Loucy (cell line): Measurements from ENCODE around the gene CR2.

Experiments
- H2AFZ ChIP-seq: fragments of 200-600 bp; sonication (generic); 2 replicates; pipeline ENCODE4 v1.6.0; 2016; ENCODE audit warnings: antibody characterized with exemption, mild to moderate bottlenecking, low read length, moderate library complexity
- H3F3A ChIP-seq: fragments of 200-600 bp; 2 replicates; pipeline ENCODE4 v1.6.0; 2016; ENCODE audit warnings: antibody characterized with exemption, low read depth, mild to moderate bottlenecking
- H3K27me3 ChIP-seq: fragments of 200-600 bp; sonication (generic); 2 replicates; pipeline ENCODE4 v1.6.1; 2014; ENCODE audit warnings: low read length, mild to moderate bottlenecking; ENCODE audit not compliant: insufficient read depth, poor library complexity, severe bottlenecking
- H3K36me3 ChIP-seq: fragments of 200-600 bp; sonication (generic); 2 replicates; pipeline ENCODE4 v1.6.1; 2016; ENCODE audit warnings: low read length; ENCODE audit not compliant: insufficient read depth
- H3K4me1 ChIP-seq: fragments of 200-600 bp; sonication (generic); 2 replicates; pipeline ENCODE4 v1.5.1; 2014; ENCODE audit warnings: low read length, mild to moderate bottlenecking; ENCODE audit not compliant: insufficient read depth, poor library complexity, severe bottlenecking
- H3K4me2 ChIP-seq: fragments of 200-600 bp; sonication (generic); 2 replicates; pipeline ENCODE4 v1.6.0; 2014; ENCODE audit warnings: antibody characterized with exemption, low read length, low read depth, mild to moderate bottlenecking; ENCODE audit not compliant: poor library complexity, severe bottlenecking
- H3K4me3 ChIP-seq: fragments of 200-600 bp; sonication (generic); 2 replicates; pipeline ENCODE4 v1.5.1; 2014; ENCODE audit warnings: low read length, mild to moderate bottlenecking, mixed read lengths; ENCODE audit not compliant: poor library complexity, severe bottlenecking
- H3K79me2 ChIP-seq: fragments of 200-600 bp; sonication (generic); 2 replicates; pipeline ENCODE4 v1.6.1; 2014; ENCODE audit warnings: low read length; ENCODE audit not compliant: insufficient read depth
- H3K9ac ChIP-seq: fragments of 200-600 bp; sonication (generic); 2 replicates; pipeline ENCODE4 v1.6.0; 2014; ENCODE audit warnings: mild to moderate bottlenecking, low read depth, low read length, moderate library complexity; ENCODE audit not compliant: poor library complexity, severe bottlenecking
- H3K9me2 ChIP-seq: fragments of 200-600 bp; sonication (generic); replicated peaks from 2 replicates; pipeline ENCODE4 v1.6.1; 2016; ENCODE audit warnings: low read depth, low read length, mixed read lengths
- H3K9me3 ChIP-seq: fragments of 200-600 bp; sonication (generic); 2 replicates; pipeline ENCODE4 v1.6.1; 2014; ENCODE audit warnings: mild to moderate bottlenecking, antibody characterized with exemption, low read length, low read depth; ENCODE audit not compliant: insufficient read depth
- H4K20me1 ChIP-seq: fragments of 200-600 bp; sonication (generic); 2 replicates; pipeline ENCODE4 v1.6.0; 2014; ENCODE audit warnings: antibody characterized with exemption, low read length, mild to moderate bottlenecking; ENCODE audit not compliant: insufficient read depth, poor library complexity, severe bottlenecking
- EZH2phosphoT487 ChIP-seq: fragments of 200-600 bp; IDR thresholded peaks from 2 replicates; pipeline ENCODE4 v1.6.1; 2018; ENCODE audit warnings: antibody characterized with exemption, mild to moderate bottlenecking, moderate library complexity, borderline replicate concordance
- TF ChIP-seq, protein P1 (sequence below): fragments of 200-600 bp; sonication (generic); conservative IDR thresholded peaks from 2 replicates; pipeline ENCODE4 v1.5.1; 2014; ENCODE audit warnings: mild to moderate bottlenecking, antibody characterized with exemption, low read length

Gene CR2

DNA sequence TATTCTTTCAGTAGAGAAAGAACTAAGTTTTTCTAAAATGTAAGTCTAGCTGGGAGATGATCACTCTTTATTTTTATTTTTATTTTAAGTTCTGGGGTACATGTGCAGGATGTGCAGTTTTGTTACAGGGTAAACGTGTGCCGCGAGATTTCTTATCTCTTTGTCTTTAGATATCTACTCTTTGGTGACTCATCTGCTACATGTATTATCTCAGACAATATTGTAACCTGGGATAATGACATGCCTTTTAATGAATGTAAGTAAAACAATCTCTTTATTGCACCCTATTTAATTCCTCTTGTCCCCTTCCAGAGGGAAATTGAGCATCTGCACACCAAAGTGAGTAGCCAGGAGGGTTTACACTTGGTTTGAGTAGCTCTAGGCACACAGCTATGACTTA is 9.4 kb downstream of the CR2 start:
- no peak overlapping the region for H3K4me2 ChIP-seq
- H3K4me1 ChIP-seq: no peaks in the 10 kb centered on the region
- H3K27me3 ChIP-seq: no peaks in the 10 kb centered on the region
- no peaks in the 10 kb centered on the region for H3K9me2 ChIP-seq
- H3F3A ChIP-seq: no peaks in the 10 kb centered on the region
- H3K9me3 ChIP-seq: no peaks in the 10 kb centered on the region
- H2AFZ ChIP-seq: no peak overlapping the region
- no peak overlapping the region for H3K9ac ChIP-seq
- H3K36me3 ChIP-seq: no peaks in the 10 kb centered on the region
- H3K79me2 ChIP-seq: no peaks in the 10 kb centered on the region
- TF ChIP-seq EZH2phosphoT487: no peak
- TF ChIP-seq, protein P1, sequence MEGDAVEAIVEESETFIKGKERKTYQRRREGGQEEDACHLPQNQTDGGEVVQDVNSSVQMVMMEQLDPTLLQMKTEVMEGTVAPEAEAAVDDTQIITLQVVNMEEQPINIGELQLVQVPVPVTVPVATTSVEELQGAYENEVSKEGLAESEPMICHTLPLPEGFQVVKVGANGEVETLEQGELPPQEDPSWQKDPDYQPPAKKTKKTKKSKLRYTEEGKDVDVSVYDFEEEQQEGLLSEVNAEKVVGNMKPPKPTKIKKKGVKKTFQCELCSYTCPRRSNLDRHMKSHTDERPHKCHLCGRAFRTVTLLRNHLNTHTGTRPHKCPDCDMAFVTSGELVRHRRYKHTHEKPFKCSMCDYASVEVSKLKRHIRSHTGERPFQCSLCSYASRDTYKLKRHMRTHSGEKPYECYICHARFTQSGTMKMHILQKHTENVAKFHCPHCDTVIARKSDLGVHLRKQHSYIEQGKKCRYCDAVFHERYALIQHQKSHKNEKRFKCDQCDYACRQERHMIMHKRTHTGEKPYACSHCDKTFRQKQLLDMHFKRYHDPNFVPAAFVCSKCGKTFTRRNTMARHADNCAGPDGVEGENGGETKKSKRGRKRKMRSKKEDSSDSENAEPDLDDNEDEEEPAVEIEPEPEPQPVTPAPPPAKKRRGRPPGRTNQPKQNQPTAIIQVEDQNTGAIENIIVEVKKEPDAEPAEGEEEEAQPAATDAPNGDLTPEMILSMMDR: no peak
- H3K4me3 ChIP-seq: no peak overlapping the region
- no peaks in the 10 kb centered on the region for H4K20me1 ChIP-seq

DNA sequence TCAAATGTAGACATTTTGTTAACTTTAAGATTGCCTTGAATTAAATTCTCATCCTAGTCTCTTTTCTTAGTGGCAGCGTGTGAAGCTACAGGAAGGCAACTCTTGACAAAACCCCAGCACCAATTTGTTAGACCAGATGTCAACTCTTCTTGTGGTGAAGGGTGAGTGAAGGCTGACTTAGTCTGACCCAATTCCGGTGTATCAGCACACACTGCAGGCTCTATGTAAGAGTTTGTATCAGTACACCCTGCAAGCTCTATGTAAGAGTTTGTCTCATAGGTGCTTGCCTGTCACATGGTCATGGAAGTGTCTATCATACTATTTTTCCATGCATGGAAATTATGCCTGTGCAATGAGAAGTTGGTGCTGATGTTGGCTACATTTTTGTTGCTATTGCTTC is 16.8 kb downstream of the CR2 start:
- Histone ChIP-seq H3K4me1 (no peaks in the 10 kb centered on the region), H3K9me3 (no peaks in the 10 kb centered on the region), H3K27me3 (no peaks in the 10 kb centered on the region), H3K9me2 (no peaks in the 10 kb centered on the region), H3K4me2 (no peak overlapping the region), H3K9ac (no peak overlapping the region), H3K79me2 (no peaks in the 10 kb centered on the region), H3K36me3 (no peaks in the 10 kb centered on the region), H3K4me3 (no peak overlapping the region), H4K20me1 (no peaks in the 10 kb centered on the region), H3F3A (no peaks in the 10 kb centered on the region), H2AFZ (no peak overlapping the region)
- TF ChIP-seq EZH2phosphoT487: no peak
- TF ChIP-seq, protein P1: no peak

DNA sequence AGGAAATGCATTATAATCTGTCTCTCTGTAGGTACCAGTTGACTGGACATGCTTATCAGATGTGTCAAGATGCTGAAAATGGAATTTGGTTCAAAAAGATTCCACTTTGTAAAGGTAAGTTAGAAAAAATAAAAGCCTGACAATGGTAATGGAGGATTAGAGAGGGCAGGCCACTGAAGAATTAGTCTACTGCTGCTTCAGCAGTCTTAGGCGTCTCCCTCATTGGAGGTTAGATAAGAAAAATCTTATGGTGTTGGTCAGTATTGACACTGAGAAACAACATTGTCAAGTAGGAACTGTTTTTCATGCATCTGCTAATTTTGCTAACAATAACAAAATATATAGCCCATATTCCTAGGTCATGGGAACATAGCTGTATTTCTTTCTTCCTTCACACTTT is 20.1 kb downstream of the CR2 start:
- Histone ChIP-seq H3K9ac (no peak overlapping the region), H3K27me3 (no peaks in the 10 kb centered on the region), H3K4me3 (no peak overlapping the region), H3K9me3 (no peaks in the 10 kb centered on the region), H3K36me3 (no peaks in the 10 kb centered on the region), H3F3A (no peaks in the 10 kb centered on the region), H3K4me2 (no peak overlapping the region), H4K20me1 (no peaks in the 10 kb centered on the region), H3K9me2 (no peaks in the 10 kb centered on the region), H2AFZ (no peak overlapping the region), H3K4me1 (no peaks in the 10 kb centered on the region), H3K79me2 (no peaks in the 10 kb centered on the region)
- no peak for TF ChIP-seq EZH2phosphoT487
- TF ChIP-seq, protein P1: no peak
